Measurements from ENCODE around the gene ITGB8.

Gene ITGB8

GRCh38 chr7:20409961-20410360, 79.3 kb downstream of the ITGB8 start:
- DNase-seq (ENCODE audit: low read depth in 2 of 3, low spot score in 2 of 3), result no peak

GRCh38 chr7:20411372-20411771, 80.7 kb downstream of the ITGB8 start:
- DNase-seq (ENCODE audit: low read depth in 2 of 3, low spot score in 2 of 3), result no peak

- no peak for DNase-seq (ENCODE audit: low read depth in 2 of 3, low spot score in 2 of 3)
Observed at GRCh38 chr7:20412032-20412431, 81.3 kb downstream of the ITGB8 start.

- DNase-seq (ENCODE audit: low read depth in 2 of 3, low spot score in 2 of 3), result no peak
Observed at GRCh38 chr7:20417260-20417659, 86.6 kb downstream of the ITGB8 start.

GRCh38 chr7:20417675-20418382, 87.1 kb downstream of the ITGB8 start:
- DNase-seq (ENCODE audit: low read depth in 2 of 3, low spot score in 2 of 3), result no peak

GRCh38 chr7:20424500-20424899, 93.8 kb downstream of the ITGB8 start:
- DNase-seq (ENCODE audit: low read depth in 2 of 3, low spot score in 2 of 3), result no peak

- DNase-seq (ENCODE audit: low read depth in 2 of 3, low spot score in 2 of 3), result no peak
Observed at GRCh38 chr7:20430664-20431063, 100.0 kb downstream of the ITGB8 start.

GRCh38 chr7:20431146-20431545, 100.4 kb downstream of the ITGB8 start:
- DNase-seq (ENCODE audit: low read depth in 2 of 3, low spot score in 2 of 3), result no peak

- DNase-seq (ENCODE audit: low read depth in 2 of 3, low spot score in 2 of 3), result no peak
Observed at GRCh38 chr7:20432071-20432470, 101.4 kb downstream of the ITGB8 start.

- no peak for DNase-seq (ENCODE audit: low read depth in 2 of 3, low spot score in 2 of 3)
Observed at GRCh38 chr7:20435305-20435704, 104.6 kb downstream of the ITGB8 start.

- no peak for DNase-seq (ENCODE audit: low read depth in 2 of 3, low spot score in 2 of 3)
Observed at GRCh38 chr7:20438248-20438647, 107.5 kb downstream of the ITGB8 start.

GRCh38 chr7:20438694-20439376, 108.1 kb downstream of the ITGB8 start:
- no peak for DNase-seq (ENCODE audit: low read depth in 2 of 3, low spot score in 2 of 3)

GRCh38 chr7:20439416-20440185, 108.9 kb downstream of the ITGB8 start:
- no peak for DNase-seq (ENCODE audit: low read depth in 2 of 3, low spot score in 2 of 3)

GRCh38 chr7:20440472-20441105, 109.9 kb downstream of the ITGB8 start:
- no peak for DNase-seq (ENCODE audit: low read depth in 2 of 3, low spot score in 2 of 3)

- no peak for DNase-seq (ENCODE audit: low read depth in 2 of 3, low spot score in 2 of 3)
Observed at GRCh38 chr7:20441346-20441745, 110.6 kb downstream of the ITGB8 start.

GRCh38 chr7:20441991-20442441, 111.3 kb downstream of the ITGB8 start:
- DNase-seq (ENCODE audit: low read depth in 2 of 3, low spot score in 2 of 3), result no peak

GRCh38 chr7:20442951-20443350, 112.3 kb downstream of the ITGB8 start:
- DNase-seq (ENCODE audit: low read depth in 2 of 3, low spot score in 2 of 3), result no peak

- DNase-seq (ENCODE audit: low read depth in 2 of 3, low spot score in 2 of 3), result no peak
Observed at GRCh38 chr7:20444030-20444800, 113.5 kb downstream of the ITGB8 start.

GRCh38 chr7:20447021-20447650, 116.4 kb downstream of the ITGB8 start:
- DNase-seq (ENCODE audit: low read depth in 2 of 3, low spot score in 2 of 3), result no peak

- no peak for DNase-seq (ENCODE audit: low read depth in 2 of 3, low spot score in 2 of 3)
Observed at GRCh38 chr7:20449176-20449575, 118.5 kb downstream of the ITGB8 start.
